Transverse colon (tissue), 3 donors: ENCODE data around the gene RAI14.
"Not testable (repeated sequence)": the region's sequence is repeated elsewhere in the genome, so short reads cannot be mapped to it uniquely, and the experiment has no call there.

Source experiments
- POLR2A ChIP-seq: fragments of 450-650 bp; IDR thresholded peaks from one replicate; pipeline ENCODE4 v1.6.1; 2016; ENCODE audit warnings: antibody characterized with exemption, mild to moderate bottlenecking, moderate library complexity
- TF ChIP-seq, protein P1 (sequence below), 5 experiments: fragments of 200-600 bp in 3 of 5; fragments of 450-650 bp in 2 of 5; sonication (generic) in 3 of 5; IDR thresholded peaks; 1 replicate in 2 of 5; 2 replicates in 3 of 5; pipeline ENCODE4 v1.5.1; 2016 to 2017; ENCODE audit warnings: antibody characterized with exemption in 5 of 5, inconsistent platforms in 3 of 5, mild to moderate bottlenecking in 2 of 5, moderate library complexity in 1 of 5

DNA sequence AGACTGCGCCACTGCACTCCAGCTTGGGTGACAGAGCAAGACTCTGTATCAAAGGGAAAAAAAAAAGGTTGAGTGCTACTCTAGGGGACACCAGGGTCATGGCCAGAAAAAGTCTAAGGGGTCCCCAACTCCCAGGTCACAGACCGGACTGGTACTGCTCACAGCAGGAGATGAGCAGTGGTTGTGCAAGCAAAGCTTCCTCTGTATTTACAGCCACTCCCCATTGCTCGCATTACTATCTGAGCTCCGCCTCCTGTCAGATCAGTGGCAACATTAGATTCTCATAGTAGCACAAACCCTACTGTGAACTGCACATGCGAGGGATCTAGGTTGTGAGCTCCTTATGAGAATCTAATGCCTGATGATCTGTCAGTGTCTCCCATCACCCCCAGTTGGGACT, 103.1 kb downstream of the RAI14 start:
- TF ChIP-seq, protein P1, sequence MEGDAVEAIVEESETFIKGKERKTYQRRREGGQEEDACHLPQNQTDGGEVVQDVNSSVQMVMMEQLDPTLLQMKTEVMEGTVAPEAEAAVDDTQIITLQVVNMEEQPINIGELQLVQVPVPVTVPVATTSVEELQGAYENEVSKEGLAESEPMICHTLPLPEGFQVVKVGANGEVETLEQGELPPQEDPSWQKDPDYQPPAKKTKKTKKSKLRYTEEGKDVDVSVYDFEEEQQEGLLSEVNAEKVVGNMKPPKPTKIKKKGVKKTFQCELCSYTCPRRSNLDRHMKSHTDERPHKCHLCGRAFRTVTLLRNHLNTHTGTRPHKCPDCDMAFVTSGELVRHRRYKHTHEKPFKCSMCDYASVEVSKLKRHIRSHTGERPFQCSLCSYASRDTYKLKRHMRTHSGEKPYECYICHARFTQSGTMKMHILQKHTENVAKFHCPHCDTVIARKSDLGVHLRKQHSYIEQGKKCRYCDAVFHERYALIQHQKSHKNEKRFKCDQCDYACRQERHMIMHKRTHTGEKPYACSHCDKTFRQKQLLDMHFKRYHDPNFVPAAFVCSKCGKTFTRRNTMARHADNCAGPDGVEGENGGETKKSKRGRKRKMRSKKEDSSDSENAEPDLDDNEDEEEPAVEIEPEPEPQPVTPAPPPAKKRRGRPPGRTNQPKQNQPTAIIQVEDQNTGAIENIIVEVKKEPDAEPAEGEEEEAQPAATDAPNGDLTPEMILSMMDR (IDR thresholded peaks at IDR 0.05) = not testable (repeated sequence)
- TF ChIP-seq POLR2A = not testable (repeated sequence)
